Mesothelial cell of epicardium (in vitro differentiated cells): ENCODE results near the gene RASL11B. TPM values are rescaled to one million over a fixed set of nuclear protein-coding genes. Genes with fewer than 3 reads are reported as not detected.
A peak's percentile ranks its signal among the peaks of the same experiment; 100 is the strongest.

Source experiments
- DNase-seq, 2 experiments: peaks; one replicate each; pipeline ENCODE4 v3.0.0; 2021; ENCODE audit warnings: low spot score in 2 of 2; ENCODE audit not compliant: unreplicated experiment in 2 of 2
- H3K27ac Mint-ChIP-seq: 2 replicates; pipeline ENCODE4 v1.8.0; 2021; ENCODE audit warnings: mixed read lengths
- H3K27me3 Mint-ChIP-seq: 2 replicates; pipeline ENCODE4 v1.8.0; 2021; ENCODE audit warnings: low read depth, mixed read lengths
- H3K36me3 Mint-ChIP-seq: 2 replicates; pipeline ENCODE4 v1.8.0; 2021; ENCODE audit warnings: mixed read lengths
- H3K4me1 Mint-ChIP-seq: 2 replicates; pipeline ENCODE4 v1.8.0; 2021; ENCODE audit warnings: mixed read lengths
- H3K4me3 Mint-ChIP-seq: 2 replicates; pipeline ENCODE4 v1.8.0; 2021; ENCODE audit warnings: mild to moderate bottlenecking, moderate library complexity, mixed read lengths
- H3K9me3 Mint-ChIP-seq: 2 replicates; pipeline ENCODE4 v1.8.0; 2021; ENCODE audit warnings: mixed read lengths
- CTCF ChIP-seq: fragments of 200-600 bp; sonication (generic); IDR thresholded peaks from one replicate; pipeline ENCODE4 v1.5.0; 2021; ENCODE audit warnings: antibody characterized with exemption; ENCODE audit not compliant: unreplicated experiment
- total RNA-seq: library from RNA; stranded (reverse); gene quantifications from 3 replicates; pipeline ENCODE4 v1.2.1, GENCODE V29; 2021

Gene RASL11B
- total RNA-seq, 1 donor from 2014 or later: 26.1 TPM

GRCh38 chr4:52915730-52916300 is 53.7 kb downstream of the RASL11B start:
- Mint-ChIP-seq H3K4me3 (no peak overlapping the region), H3K4me1 (peaks cover 60% of the 10 kb centered on the region), H3K36me3 (no peaks in the 10 kb centered on the region), H3K27me3 (no peaks in the 10 kb centered on the region), H3K27ac (peak overlapping the region; percentile 89), H3K9me3 (no peaks in the 10 kb centered on the region)
- DNase-seq: no peak
- no peak for TF ChIP-seq CTCF

Other genes with a start within 250 kb of the RASL11B start
- 39.2 to 43.1 TPM (median 40.8 TPM) in 3 replicates for gene USP46, start 203.0 kb upstream of the RASL11B start, total RNA-seq
- 3.6 to 3.7 TPM (median 3.6 TPM) in 3 replicates for gene ERVMER34-1, start 110.9 kb upstream of the RASL11B start, total RNA-seq